Motor neuron (in vitro differentiated cells): ENCODE results near the gene DOCK2. TPM values are rescaled to one million over a fixed set of nuclear protein-coding genes. Genes with fewer than 3 reads are reported as not detected.
"Not testable (repeated sequence)": the region's sequence is repeated elsewhere in the genome, so short reads cannot be mapped to it uniquely, and the experiment has no call there.

Experiments used
- ATAC-seq, 8 experiments: fragments of 200-7000 bp; cut with Tn5 transposase; replicated peaks in 6 of 8; 2 replicates each; pipeline ENCODE4 v1.8.0; 2021; ENCODE audit warnings: mild to moderate bottlenecking in 8 of 8, moderate library complexity in 8 of 8
- H3K27ac ChIP-seq, 2 donors: fragments of 250-450 bp; sonication (Bioruptor Pico); 2 replicates each; pipeline ENCODE4 v1.9.0; 2021; ENCODE audit warnings: antibody characterized with exemption in 2 of 2, mild to moderate bottlenecking in 2 of 2, moderate library complexity in 1 of 2
- H3K4me1 ChIP-seq, 2 donors: fragments of 250-450 bp; sonication (Bioruptor Pico); replicated peaks in 1 of 2; 2 replicates each; pipeline ENCODE4 v1.6.1; 2021; ENCODE audit warnings: antibody characterized with exemption in 2 of 2, mild to moderate bottlenecking in 2 of 2, moderate library complexity in 1 of 2
- H3K4me3 ChIP-seq, 5 donors: fragments of 250-450 bp; sonication (Bioruptor Pico); 2 replicates each; pipeline ENCODE4 v1.9.0; 2021; ENCODE audit warnings: antibody characterized with exemption in 5 of 5, mild to moderate bottlenecking in 5 of 5, moderate library complexity in 4 of 5
- WGBS, 10 experiments: fragments of 450-650 bp; shearing (Covaris generic); methylation state at CpG; one replicate each; pipeline ENCODE4 v1.0.0; 2022; 5-methylcytosine and 5-hydroxymethylcytosine counted together
- in situ Hi-C, 9 experiments: fragments of 400-800 bp; cut with MboI; loops; one replicate each; pipeline ENCODE4 v1.15.0; 2021; ENCODE audit warnings: low sequenced_read_pairs in 9 of 9, low pct_unique_long_range_greater_than_20kb in 2 of 9; ENCODE audit not compliant: unreplicated experiment in 9 of 9
- total RNA-seq, 8 experiments: library from RNA; unstranded; fragments of 300-600 nt; gene quantifications; 2 replicates each; pipeline versions ENCODE4 v1.2.3 to v1.2.4, GENCODE V29; 2022

DOCK2 gene
- total RNA-seq, 8 experiments from 2014 or later: 0.18 to 105 (median 0.89) TPM

DNA sequence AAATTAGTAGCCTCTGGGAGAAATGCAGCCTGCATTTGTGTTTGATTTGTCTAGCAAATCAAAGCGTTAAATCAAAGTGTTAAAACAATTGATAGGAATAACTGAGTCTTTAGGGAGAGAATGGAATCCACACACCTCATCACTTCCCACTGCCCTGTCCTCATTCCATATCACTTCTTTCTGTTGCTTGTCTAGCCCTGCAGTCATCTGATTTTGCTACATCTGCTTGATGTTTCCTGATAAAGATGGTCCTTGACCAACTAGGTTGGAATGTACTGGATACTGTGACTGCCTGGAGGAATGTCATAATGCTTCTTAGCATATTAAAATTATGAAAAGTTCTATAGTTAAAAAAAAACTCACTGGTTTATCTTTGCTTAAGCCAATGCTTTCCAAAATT is 119.9 kb downstream of the DOCK2 start:
- Histone ChIP-seq H3K4me1 (peaks cover 0 to 10% of the 10 kb centered on the region in 2 donors), H3K27ac (no peak overlapping the region), H3K4me3 (no peak overlapping the region)
- 75 to 100% (median 90%) methylated on average over 1 of the region's 1 CpG; no CpG with 5 or more reads in 5 of the 10 experiments for WGBS, 10 experiments
- in situ Hi-C loops: no loop called here
- ATAC-seq: peak in 1 of 8 experiments; percentile 15

GRCh38 chr5:169758886-169759285 is 121.8 kb downstream of the DOCK2 start:
- peak in 1 of 8 experiments; percentile 8 for ATAC-seq
- peaks cover 6 to 28% of the 10 kb centered on the region in 2 donors for H3K4me1 ChIP-seq
- H3K4me3 ChIP-seq: no peak overlapping the region
- no peak overlapping the region for H3K27ac ChIP-seq
- in situ Hi-C loops: no loop called here

- ATAC-seq: no peak
- Histone ChIP-seq H3K4me3 (no peak overlapping the region), H3K4me1 (peaks cover 6 to 32% of the 10 kb centered on the region in 2 donors), H3K27ac (no peak overlapping the region)
- in situ Hi-C loops: no loop called here
These were observed 123.2 kb downstream of the DOCK2 start for GRCh38 chr5:169760229-169760628.

DNA sequence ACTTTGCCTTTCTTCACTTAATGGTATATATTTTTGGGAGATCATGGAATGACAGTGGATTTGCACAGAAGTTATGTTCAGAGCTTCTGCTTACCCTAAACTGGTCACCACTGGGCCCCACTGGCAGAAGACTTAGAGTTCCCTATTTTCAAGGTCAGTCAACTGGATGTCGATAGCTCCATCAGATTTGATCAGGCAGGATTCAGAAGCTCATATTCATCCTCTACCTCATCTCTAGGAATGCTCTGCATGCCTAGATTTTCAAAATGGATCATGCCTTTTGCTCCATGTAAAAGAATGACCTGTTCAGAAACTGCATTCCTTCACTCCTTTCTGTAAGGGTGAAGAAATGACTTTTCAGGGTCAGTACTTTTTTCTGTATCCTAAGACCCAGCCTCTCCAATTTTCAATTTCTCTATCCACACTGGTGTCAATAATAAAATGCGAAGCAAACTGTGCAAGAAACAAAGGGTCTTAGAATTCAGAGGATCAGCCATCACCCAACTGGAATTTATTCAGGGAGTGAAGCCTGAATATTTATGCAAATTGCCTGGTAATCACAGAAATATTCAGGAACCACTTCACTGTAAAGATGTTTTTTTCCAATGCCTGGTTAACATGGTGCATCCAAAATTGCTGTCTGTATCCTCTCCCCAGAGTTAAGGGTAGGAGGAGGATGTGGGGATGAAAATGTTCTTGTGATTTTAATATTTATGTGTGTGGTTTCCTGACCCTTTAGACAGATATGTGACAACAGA is 125.4 kb downstream of the DOCK2 start:
- Histone ChIP-seq H3K4me1 (peaks cover 6 to 32% of the 10 kb centered on the region in 2 donors), H3K4me3 (no peak overlapping the region), H3K27ac (no peak overlapping the region)
- ATAC-seq: peak in 5 of 8 experiments; percentile 17 to 75 (median 68)
- 0 to 100% (median 100%) methylated on average over 1 to 2 of the region's 2 CpGs; no CpG with 5 or more reads in 3 of the 10 experiments for WGBS, 10 experiments
- in situ Hi-C loops: no loop called here

- peak; percentile 69 to 84 (median 72) for ATAC-seq
- Histone ChIP-seq H3K4me3 (no peak overlapping the region), H3K27ac (peak overlapping the region in 1 of 2 donors; percentile 4), H3K4me1 (peaks cover 11 to 32% of the 10 kb centered on the region in 2 donors)
- in situ Hi-C loops: no loop called here
- WGBS, 10 experiments: 0 to 80% (median 57%) methylated on average over 1 to 7 of the region's 8 CpGs; no CpG with 5 or more reads in 2 of the 10 experiments
These were observed 126.4 kb downstream of the DOCK2 start for GRCh38 chr5:169763376-169764017.

GRCh38 chr5:169764018-169764378 is 126.9 kb downstream of the DOCK2 start:
- H3K4me3 ChIP-seq: no peak overlapping the region

DNA sequence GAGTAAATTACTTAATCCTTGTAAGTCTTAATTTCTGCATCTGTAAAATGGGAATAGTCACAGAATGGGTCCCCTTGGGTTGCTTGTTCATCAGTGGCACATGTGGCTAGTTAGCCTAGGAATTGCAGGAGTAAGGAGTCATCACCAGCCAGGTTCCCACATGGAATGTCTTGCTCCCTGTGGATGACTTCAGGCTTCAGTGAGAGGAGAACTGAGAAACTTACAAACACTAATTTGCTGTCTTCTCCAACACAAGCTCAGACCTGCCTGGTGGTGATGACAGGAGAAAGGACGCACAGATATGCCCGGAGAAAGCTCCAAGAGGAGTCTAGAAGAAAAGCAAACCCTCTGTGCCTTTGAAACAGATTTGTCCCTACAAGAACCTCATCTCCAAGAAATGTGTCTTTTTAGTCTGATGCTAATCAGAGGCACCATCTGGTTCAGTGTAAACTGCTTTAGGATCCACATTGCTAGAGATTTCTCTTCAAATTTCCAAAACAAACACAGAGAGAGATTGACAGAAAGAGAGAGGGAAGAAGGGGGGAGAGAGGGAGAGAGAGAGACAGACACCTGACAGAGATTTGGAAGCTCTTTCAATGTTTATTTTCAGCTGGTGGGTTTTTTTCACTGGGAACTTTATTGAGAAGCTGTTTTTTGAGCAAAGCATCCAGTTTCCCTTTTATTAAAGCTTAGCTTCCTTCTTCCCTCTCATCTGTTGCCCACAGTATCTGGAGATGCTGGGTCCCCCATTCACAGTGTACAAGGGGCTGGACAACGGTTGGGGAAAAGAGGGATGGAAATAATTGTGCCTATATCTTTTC is 128.3 kb downstream of the DOCK2 start:
- no peak overlapping the region for H3K27ac ChIP-seq
- ATAC-seq: no peak
- H3K4me3 ChIP-seq: no peak overlapping the region
- in situ Hi-C loops: no loop called here
- WGBS, 10 experiments: 20 to 100% (median 67%) methylated on average over 1 to 3 of the region's 3 CpGs; no CpG with 5 or more reads in 3 of the 10 experiments
- peaks cover 16 to 31% of the 10 kb centered on the region in 2 donors for H3K4me1 ChIP-seq

More at GRCh38 chr5:169764018-169764378, 126.9 kb downstream of the DOCK2 start:
- in situ Hi-C loops: no loop called here
- ATAC-seq: peak in 1 of 8 experiments; percentile 14
- Histone ChIP-seq H3K4me1 (peaks cover 11 to 32% of the 10 kb centered on the region in 2 donors), H3K27ac (no peak overlapping the region)
- WGBS, 10 experiments: 8 to 95% (median 67%) methylated on average over 2 to 5 of the region's 5 CpGs; no CpG with 5 or more reads in 4 of the 10 experiments

- peaks cover 16 to 23% of the 10 kb centered on the region in 2 donors for H3K4me1 ChIP-seq
- in situ Hi-C loops, H3K27ac ChIP-seq, H3K4me3 ChIP-seq, ATAC-seq: not testable (repeated sequence)
- 75 to 97% (median 87%) methylated on average over 1 to 6 of the region's 6 CpGs for WGBS, 10 experiments
These were observed 129.9 kb downstream of the DOCK2 start for GRCh38 chr5:169766943-169767342.

DNA sequence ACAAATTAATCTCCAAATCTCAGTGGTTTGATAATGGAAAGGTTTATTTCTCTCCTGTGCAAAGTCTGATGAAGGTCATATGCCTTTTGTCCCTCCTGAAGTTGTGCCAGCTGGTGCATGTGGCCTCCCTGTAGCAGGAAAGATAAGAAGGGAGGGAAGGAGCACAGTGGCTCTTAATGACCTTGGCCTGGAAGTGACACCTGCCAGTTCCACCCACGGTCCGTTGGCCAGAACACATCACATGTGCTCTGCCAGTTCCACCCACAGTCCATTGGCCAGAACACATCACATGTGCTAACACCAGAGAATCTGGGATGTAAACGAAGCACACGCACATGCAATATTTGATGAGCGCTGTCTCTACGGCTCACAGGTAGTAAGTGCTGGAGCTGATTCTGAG is 130.9 kb downstream of the DOCK2 start:
- Histone ChIP-seq H3K4me3 (no peak overlapping the region), H3K4me1 (peaks cover 13 to 16% of the 10 kb centered on the region in 2 donors), H3K27ac (no peak overlapping the region)
- 56 to 100% (median 83%) methylated on average over 1 to 5 of the region's 6 CpGs; no CpG with 5 or more reads in 5 of the 10 experiments for WGBS, 10 experiments
- ATAC-seq: peak in 4 of 8 experiments; percentile 19 to 50 (median 44)
- in situ Hi-C loops: no loop called here

- Histone ChIP-seq H3K27ac (no peak overlapping the region), H3K4me3 (no peak overlapping the region), H3K4me1 (peaks cover 8 to 13% of the 10 kb centered on the region in 2 donors)
- ATAC-seq: no peak
- in situ Hi-C loops: no loop called here
- WGBS, 10 experiments: 40 to 100% (median 80%) methylated on average over 1 of the region's 1 CpG; no CpG with 5 or more reads in 6 of the 10 experiments
These were observed 131.3 kb downstream of the DOCK2 start for GRCh38 chr5:169768416-169768815.

DNA sequence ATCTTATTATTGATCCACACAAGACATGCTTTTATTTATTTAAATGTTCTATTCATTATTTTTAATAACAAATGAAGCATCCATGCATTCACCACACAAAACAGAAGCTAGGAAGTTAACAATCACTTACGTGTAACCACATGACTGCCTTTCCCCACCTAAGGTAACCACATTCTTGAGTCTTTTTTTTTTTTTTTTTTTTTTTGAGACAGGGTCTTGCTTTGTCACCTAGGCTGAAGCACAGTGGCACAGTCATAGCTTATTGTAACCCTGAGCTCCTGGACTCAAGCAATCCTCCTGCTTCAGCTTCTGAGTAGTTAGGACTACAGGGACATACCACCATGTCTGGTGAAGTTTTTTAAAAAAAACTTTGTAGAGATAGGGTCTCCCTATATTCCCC is 133.0 kb downstream of the DOCK2 start:
- in situ Hi-C loops: no loop called here
- 71 to 100% (median 88%) methylated on average over 1 of the region's 1 CpG; no CpG with 5 or more reads in 1 of the 10 experiments for WGBS, 10 experiments
- Histone ChIP-seq H3K4me3 (no peak overlapping the region), H3K27ac (no peak overlapping the region), H3K4me1 (peaks cover 0 to 10% of the 10 kb centered on the region in 2 donors)
- no peak for ATAC-seq

DNA sequence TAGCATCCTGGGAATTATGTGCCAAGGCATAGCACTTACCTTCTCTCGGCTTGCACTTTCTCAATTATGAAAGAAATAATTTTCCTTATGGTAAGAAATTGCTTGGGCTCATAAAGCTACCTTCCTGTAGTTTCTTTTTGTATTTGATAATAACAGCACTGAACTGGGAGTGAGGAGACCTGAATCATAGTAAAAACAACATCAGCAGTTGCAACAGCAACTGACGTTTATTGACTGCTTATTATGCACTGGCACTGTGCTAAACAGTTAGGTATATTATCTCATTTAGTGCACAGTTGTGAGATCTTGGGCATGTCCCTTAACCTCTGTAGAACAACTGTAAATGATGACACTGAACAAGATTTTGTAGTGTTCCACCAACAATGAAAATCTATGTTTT is 135.2 kb downstream of the DOCK2 start:
- no peak overlapping the region for H3K4me3 ChIP-seq
- no peak for ATAC-seq
- no peak overlapping the region for H3K27ac ChIP-seq
- peaks cover 0 to 10% of the 10 kb centered on the region in 2 donors for H3K4me1 ChIP-seq
- in situ Hi-C loops: no loop called here
- 44 to 100% (median 82%) methylated on average over 1 to 2 of the region's 2 CpGs; no CpG with 5 or more reads in 2 of the 10 experiments for WGBS, 10 experiments

- Histone ChIP-seq H3K4me1 (peaks cover 0 to 10% of the 10 kb centered on the region in 2 donors), H3K4me3 (no peak overlapping the region), H3K27ac (no peak overlapping the region)
- 57 to 81% (median 65%) methylated on average over 1 to 6 of the region's 6 CpGs; no CpG with 5 or more reads in 2 of the 10 experiments for WGBS, 10 experiments
- no peak for ATAC-seq
- in situ Hi-C loops: no loop called here
These were observed 135.6 kb downstream of the DOCK2 start for GRCh38 chr5:169772688-169773087.
